Activated CD4-positive, alpha-beta T cell treated with anti-CD3 and anti-CD28 coated beads for 4 hours (primary cell): Measurements from ENCODE around the gene CCS.
A peak's percentile ranks its signal among the peaks of the same experiment; 100 is the strongest.
"Not testable (repeated sequence)": the region's sequence is repeated elsewhere in the genome, so short reads cannot be mapped to it uniquely, and the experiment has no call there.

Experiments used
- DNase-seq, 2 donors: peaks; one replicate each; pipeline ENCODE4 v3.0.0-alpha.2; 2020

The CCS gene, protein sequence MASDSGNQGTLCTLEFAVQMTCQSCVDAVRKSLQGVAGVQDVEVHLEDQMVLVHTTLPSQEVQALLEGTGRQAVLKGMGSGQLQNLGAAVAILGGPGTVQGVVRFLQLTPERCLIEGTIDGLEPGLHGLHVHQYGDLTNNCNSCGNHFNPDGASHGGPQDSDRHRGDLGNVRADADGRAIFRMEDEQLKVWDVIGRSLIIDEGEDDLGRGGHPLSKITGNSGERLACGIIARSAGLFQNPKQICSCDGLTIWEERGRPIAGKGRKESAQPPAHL

DNA sequence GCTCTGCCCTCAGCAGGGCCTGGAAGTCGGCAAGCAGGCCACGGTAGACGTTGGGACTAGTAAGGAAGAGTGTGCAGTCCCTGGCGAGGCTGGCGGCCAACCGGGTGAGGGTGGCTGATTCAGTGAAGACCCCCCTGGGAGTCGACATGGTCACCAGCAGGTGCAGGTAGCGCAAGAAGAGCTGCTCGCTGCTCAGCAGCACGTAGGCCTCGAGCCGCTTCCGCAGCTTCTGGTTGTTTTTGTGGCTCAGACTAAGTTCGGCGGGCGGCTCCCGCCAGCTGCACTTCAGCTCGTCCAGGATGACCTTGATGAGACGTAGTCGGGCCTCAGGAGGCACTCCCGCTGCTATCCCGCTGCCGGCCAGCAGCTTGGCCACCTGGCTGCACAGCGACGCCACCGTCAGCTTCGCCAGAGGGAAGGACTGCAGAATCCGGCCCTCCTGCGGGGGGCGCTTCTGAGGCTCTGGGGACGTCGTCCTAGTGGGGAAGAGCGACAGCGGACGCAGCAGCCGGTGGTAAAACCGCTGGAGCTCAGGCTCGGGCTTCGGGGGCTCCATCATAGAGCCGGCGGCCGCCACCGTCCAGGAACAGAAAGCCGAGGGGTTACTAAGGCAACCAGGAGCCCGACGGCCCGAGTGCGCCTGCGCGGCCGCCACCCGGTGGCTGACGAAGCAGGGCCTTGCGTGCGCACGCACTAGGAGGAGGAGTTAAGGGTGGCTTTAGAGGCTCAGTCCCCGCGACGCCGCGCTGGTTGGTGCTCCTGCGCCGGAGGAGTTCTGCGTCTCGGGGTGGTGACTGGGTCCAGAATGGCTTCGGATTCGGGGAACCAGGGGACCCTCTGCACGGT is at the start of gene CCS, which contains the start of gene CCDC87:
TSS of gene CCS (plus strand) at position 729 of the 846 bp plus-strand sequence. CDS start at position 806, 77 bp downstream.
TSS of gene CCDC87 (minus strand) at position 607 of the 846 bp plus-strand sequence. CDS start at position 559, 48 bp downstream.
- DNase-seq, result peak; percentile 98 to 99

DNA sequence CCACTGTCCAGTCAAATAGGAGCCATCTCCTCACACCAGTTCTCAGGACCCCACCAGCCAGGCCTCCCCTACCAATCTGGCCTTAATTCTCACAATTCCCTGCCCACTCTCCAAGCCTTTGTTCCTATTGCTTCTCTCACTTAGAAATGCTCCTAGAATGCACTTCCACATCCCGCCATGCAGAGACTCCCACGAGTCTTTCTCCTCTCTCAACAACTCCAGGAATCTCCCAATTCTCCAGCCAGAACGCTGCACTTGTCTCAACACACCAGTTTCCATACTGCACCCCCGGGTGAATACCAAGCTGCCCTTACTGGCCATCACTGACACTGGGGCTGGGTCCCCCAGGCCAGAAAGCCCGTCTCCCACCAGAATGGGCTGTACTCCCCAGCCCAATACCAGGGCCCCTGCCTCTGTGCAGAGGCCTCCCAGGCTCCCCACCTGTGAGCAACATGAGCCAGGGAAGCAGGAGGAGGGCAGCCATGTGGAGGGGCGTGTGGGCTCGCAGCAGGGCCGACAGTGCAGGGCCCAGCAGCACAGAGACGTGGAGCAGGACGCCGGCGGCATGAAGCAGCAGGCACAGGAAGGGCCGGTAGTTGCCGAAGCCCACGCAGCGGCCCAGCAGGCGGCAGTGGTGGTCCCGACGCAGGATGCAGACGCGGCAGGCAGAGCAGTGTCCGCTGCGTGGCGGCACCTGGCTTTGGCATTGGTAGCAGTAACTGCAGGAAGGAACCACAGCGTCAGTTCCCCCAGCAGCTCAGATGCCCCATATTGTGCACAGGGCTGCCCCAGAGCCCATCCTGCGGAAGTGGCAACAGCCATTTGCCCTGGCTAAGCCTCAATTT is 49.5 kb upstream of the CCS start:
- DNase-seq, result peak; percentile 20 to 35

DNA sequence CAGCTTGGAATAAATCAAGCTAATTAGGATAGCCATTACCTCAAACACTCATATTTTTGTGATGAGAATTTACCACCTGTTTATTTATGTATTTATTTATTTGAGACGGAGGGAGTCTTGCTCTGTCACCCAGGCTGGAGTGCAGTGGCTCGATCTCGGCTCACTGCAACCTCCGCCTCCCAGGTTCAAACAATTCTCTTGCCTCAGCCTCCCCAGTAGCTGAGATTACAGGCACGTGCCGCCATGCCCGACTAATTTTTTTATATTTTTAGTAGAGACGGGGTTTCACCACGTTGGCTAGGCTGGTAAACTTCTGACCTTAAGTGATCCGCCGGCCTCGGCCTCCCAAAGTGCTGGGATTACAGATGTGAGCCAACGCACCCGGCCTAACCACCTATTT is 48.0 kb upstream of the CCS start:
- DNase-seq, result not testable (repeated sequence)

- DNase-seq, result peak; percentile 78
Measured at GRCh38 chr11:66545701-66546367, 47.2 kb upstream of the CCS start, which contains the start of gene ZDHHC24. Gene ZDHHC24 (minus strand): TSS chr11:66546048. CDS start chr11:66546003, 45 bp downstream.

DNA sequence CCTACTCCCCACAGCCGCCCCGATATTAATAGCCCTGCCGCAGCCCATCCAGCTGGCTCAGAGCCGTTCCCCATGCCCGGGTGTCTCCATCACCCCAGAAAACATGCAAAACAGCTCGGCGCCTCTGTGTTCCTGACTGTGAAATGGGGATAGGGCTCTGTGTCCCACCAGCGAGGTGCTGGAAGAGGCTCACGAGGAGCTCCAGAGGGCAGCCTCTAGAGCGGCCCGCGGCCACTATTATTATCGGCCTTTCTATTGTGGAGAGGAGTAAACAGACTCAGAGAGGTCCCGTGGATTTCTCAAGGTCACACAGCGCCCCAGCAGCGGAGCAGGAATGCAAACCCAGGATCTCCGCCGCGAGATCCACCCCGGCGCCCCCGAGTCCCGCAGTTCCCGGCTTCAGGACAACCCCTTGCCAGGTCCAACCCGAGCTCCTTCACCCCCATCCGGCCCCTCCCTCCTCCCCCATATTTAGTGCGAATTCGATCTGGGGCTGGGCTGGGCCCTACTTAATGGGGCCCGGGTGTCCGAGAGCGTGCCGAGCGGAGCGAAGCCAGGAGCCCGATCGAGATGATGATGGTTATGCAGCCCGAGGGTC is 46.5 kb upstream of the CCS start, which contains the start of gene ACTN3:
TSS of gene ACTN3 (plus strand) at position 536 of the 598 bp plus-strand sequence. CDS start at position 571, 35 bp downstream.
- no peak for DNase-seq

- DNase-seq, result no peak
Measured at GRCh38 chr11:66546966-66547661, 45.9 kb upstream of the CCS start.

DNA sequence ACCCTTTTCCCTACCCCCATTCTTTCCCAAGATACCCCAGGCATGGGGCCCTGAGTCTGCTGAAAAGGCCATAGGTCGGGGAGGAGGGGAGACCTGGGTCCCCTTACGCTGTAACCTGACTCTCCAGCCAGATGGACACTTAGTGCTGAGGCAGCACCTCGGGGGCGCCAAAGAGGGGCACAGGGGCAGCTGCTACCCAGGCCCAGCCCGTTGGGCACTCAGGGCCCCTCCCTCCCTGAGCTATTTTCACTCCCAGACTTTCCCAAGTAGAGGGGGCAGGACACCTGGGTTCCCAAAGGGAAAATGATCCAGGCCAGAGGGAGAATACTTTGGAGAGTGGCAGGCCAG is 45.3 kb upstream of the CCS start:
- no peak for DNase-seq

DNA sequence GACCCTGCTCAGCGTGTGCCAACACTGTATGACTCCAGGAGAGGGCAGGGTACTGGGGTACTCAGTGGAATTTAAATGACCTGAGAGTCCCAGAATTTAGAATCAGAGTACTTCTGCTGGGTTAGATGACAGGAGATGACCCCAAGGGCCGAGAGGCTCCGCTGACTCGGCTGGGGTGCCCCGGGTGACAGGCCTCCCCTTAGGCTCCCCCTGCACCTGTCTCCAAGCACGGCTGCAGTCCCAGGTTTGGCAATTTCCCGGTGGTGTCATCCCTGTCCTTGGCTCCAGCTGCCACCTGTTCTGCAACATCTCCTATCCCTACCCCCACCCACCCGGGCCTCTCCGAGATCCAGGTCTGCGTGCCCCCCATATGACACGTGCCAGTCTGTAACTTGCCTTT is 44.9 kb upstream of the CCS start:
- DNase-seq, result no peak

DNA sequence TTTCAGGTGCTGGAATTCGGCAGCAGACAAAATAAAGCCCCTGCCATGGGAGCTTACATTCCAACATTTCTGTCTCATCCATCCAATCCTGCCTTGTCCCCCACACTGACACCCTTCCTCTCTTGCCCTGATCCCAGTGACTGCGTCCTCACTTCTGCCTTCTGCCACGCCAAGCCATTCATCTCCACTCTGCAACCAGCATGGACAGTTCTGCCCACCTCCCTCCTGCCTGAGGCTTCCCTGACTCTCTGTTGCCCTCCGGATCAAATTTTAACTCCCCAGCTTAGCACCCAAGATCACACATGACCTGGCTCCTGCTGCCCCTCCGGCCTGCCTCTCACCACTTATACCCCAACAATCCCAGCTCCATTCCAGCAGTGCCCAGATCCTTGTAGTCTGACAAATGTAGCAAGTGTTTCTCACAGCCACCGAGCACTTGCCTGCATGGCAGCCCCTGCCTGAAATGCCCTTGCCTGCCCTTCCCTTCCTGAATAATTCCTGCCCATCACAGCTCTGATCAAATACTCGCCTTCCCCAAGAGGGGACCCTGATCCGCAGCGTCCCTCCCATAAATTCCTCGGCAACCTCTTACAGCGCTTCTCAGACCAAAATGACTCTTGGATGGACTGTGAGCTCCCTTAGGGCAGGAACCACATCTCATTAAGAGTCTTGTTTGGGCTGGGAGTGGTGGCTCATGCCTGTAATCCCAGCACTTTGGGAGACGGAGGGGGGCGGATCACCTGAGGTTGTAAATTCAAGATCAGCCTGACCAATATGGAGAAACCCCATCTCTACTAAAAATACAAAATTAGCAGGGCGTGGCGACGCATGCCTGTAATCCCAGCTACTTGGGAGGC is 44.0 kb upstream of the CCS start:
- no peak for DNase-seq

GRCh38 chr11:66549696-66550095 is 43.3 kb upstream of the CCS start:
- no peak for DNase-seq

GRCh38 chr11:66550887-66551286 is 42.1 kb upstream of the CCS start:
- DNase-seq, result no peak

DNA sequence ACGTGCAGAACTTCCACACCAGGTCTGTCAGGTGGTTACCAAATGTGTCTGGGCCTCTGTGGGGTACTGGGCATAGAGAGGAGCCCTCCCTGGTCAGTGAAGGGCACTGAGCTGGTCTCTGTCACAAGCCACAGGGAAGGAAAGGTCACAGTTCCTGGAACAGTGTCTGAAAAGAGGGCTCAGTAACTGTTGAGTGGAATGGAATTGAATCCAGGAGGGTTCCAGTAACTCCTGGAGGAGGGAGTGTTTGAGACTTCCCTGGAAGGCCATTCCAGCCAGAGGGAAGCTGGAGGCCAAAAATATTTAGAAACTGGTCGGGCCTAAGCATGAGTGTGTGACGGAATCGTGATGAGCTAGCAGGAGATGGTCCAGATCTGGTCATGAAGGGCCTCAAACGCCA is 38.4 kb upstream of the CCS start:
- no peak for DNase-seq

DNA sequence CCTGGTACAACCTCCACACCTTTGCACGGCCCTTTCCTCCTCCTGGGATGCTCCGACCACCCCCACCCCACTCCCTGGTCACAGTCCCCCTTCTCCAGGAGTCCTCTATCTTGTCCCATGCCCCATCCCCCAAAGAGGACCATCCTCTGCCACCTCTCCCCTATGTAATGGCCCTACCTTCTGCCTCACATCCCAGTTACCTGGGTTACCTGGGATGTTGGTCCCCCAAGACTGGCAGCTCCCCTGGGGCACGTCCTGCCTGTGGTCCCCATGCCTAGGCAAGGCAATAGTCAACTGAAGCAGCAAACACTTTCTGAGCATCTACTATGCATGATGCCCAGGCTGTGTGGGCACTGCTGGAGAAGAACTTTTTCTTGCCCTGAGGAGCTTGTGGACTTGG is 37.6 kb upstream of the CCS start:
- no peak for DNase-seq

DNA sequence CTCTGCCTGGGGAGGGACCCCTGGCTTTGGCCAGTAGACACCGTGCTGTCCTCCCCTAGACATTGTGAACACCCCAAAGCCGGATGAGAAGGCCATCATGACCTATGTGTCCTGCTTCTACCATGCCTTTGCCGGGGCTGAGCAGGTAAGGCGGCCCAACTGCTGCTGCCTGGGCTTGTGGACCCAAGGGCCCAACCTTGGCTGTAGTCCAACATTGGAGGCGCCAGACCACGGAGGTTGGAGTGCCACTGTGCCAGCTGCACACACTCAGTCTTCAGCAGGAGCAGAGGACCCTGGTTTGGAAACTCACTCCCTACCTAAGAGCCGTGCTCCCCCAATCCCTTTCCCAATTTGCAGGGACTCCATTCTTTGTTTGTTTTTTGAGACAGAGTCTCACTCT is 36.9 kb upstream of the CCS start:
- DNase-seq, result no peak

DNA sequence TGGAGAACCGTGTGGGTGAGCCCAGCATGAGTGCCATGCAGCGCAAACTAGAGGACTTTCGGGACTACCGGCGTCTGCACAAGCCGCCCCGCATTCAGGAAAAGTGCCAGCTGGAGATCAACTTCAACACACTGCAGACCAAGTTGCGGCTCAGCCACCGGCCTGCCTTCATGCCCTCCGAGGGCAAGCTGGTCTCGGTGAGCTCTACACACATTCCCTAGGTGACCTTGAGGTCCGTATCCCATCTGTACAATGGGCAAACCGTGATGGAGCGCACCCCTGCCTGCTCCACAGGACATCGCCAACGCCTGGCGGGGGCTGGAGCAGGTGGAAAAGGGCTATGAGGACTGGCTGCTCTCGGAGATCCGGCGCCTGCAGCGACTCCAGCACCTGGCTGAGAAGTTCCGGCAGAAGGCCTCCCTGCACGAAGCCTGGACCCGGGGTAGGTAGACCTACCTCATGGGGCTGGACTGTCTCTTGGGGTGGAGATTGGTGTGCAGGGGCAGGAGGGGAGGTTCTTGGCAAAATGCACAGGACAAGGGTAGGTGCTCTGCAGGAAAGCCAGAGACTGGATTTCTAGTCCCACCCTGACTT is 35.2 kb upstream of the CCS start:
- no peak for DNase-seq

DNA sequence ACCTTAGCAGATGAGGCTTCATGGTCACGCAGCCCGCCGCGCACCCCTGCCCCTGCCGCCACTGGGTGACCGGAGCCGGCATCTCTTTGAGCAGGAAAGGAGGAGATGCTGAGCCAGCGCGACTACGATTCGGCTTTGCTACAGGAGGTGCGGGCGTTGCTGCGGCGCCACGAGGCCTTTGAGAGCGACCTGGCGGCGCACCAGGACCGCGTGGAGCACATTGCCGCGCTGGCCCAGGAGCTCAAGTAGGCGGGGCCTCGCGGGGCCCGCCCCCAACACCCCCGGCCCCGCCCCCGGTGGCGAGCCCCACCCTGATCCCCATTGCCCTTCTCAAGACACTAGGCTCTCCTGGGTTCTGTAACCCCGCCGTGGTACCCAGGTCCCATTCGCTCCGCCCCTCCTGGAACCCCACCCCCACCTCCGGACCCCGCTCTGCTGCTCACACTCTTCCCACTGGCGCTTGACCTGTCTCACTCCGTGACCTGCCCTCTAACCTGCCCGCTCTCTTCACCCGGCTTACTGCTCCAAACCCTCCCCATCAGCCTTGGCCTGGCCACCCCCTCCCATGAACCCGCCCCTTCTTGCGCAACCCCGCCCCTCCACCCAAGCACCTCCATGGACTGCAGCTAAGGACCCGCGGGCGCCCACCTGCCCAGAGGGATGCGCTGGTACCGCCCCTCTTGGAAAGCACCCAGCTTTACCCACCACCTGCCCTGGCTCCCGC is 33.7 kb upstream of the CCS start:
- peak; percentile 20 to 32 for DNase-seq

GRCh38 chr11:66559866-66560676 is 32.9 kb upstream of the CCS start:
- no peak for DNase-seq
